GM18873 (cell line): ENCODE results near the gene MICAL3.
"Not testable (repeated sequence)": the region's sequence is repeated elsewhere in the genome, so short reads cannot be mapped to it uniquely, and the experiment has no call there.

Experiments
- ATAC-seq: cut with Tn5 transposase; IDR thresholded peaks from one replicate; pipeline ENCODE4 v1.9.1; 2021; ENCODE audit warnings: mild to moderate bottlenecking, moderate library complexity, moderate number of reproducible peaks; ENCODE audit not compliant: unreplicated experiment, low FRiP score

The MICAL3 gene

DNA sequence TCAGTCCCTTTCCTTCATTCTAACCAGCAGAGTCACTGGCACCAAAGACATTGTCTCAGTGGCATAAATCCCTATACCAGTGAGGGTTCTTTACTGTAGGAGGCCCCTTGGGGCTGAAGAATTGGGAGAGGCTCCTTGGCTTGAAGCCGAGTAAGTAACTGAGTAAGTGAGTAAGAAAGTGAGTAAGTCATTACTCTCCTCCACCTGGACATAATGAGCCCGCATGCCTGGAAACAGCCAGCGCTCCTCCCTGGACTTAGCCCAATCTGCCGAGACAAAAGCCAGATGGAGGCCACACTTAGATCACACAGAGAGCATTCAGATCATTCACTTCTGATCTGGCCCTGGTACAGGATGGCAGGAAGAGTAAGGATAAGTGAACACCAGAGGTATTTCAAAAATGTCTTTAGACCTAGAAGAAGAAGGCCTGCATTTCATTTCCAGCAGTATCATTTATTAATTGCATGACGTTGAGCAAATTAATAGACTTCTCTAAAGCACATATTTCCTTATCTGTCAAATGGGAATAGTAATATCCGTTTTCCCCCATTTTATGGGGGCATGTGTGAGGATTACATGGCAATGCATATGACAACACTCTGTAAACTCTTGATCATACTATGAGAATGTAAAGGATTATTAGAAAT is 8.2 kb upstream of the MICAL3 start:
- no peak for ATAC-seq

DNA sequence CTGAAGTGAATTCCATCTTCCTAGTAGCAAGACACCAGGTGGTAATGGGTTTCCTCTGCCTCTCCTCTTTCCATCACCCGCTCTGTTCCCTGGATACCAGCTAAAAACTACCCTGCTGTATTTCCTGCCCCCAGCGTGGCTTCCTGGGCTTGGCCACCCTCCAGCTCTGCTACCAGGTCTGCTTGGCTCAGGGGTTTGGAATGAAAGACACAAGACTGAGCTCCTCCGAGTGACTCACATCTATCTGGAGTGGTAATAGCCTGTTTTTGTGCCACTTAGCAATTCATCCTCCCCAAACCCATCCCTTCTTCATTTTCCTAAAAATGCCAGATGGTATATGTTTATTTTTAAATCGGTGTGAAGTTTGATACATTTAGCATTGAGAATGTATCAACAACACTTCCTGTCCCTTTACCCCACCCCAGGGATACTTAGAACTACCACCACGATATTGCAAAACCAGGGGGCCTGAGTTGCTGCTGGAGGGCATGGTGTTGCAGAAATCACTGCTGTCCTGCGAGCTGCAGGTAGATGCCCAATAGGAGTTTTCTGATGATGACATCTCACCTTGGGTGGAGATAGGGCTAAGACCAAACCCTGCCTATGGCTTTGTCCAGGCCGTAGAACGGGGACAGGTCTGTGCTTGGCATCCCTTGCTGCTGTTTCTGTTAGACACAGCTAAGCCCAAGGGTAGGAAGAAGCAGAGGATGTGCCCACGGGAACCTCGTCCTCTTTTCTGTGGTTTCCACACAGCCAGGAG is 7.5 kb upstream of the MICAL3 start:
- ATAC-seq: no peak

DNA sequence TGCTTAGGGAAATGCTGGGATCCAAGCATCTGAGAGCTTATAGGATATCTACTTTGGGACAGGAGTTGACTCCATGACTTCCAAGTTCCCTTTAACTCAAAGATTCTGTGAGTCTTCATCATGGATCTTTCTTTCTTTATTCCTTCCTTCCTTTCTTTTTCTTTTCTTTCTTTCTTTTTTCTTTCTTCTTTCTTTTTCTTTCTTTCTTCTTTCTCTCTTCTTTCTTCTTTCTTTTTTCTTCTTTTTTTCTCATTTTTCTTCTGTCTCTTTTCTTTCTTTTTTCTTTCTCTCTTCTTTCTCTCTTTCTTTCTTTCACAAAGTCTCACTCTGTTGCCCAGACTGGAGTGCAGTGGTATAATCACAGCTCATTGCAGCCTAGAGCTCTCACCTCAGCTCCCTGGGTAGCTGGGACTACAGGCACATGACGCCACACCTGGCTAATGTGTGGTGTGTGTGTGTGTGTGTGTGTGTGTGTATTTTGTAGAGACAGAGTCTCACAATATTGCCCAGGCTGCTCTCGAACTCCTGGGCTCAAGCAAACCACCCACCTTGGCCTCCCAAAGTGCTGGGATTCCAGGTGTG is 5.4 kb upstream of the MICAL3 start:
- no peak for ATAC-seq

GRCh38 chr22:18028817-18029527 is 4.6 kb upstream of the MICAL3 start:
- no peak for ATAC-seq

DNA sequence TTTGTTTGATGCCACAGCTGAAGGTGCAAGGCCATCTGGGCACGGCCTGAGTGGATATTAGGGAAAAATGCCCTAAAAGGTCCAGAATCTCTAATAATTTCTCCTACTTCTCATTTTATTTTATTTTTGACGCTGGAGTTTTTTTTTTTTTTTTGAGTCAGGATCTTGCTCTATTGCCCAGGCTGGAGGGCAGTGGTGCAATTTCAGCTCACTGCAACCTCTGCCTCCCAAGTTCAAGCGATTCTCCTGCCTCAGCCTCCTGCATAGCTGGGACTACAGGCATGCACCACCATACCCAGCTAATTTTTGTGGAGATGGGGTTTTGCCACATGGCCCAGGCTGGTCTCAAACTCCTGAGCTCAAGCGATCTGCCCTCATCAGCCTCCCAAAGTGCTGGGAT is 1.5 kb upstream of the MICAL3 start:
- not testable (repeated sequence) for ATAC-seq

GRCh38 chr22:18024956-18025720 is 777 bp upstream of the MICAL3 start:
- ATAC-seq: no peak

DNA sequence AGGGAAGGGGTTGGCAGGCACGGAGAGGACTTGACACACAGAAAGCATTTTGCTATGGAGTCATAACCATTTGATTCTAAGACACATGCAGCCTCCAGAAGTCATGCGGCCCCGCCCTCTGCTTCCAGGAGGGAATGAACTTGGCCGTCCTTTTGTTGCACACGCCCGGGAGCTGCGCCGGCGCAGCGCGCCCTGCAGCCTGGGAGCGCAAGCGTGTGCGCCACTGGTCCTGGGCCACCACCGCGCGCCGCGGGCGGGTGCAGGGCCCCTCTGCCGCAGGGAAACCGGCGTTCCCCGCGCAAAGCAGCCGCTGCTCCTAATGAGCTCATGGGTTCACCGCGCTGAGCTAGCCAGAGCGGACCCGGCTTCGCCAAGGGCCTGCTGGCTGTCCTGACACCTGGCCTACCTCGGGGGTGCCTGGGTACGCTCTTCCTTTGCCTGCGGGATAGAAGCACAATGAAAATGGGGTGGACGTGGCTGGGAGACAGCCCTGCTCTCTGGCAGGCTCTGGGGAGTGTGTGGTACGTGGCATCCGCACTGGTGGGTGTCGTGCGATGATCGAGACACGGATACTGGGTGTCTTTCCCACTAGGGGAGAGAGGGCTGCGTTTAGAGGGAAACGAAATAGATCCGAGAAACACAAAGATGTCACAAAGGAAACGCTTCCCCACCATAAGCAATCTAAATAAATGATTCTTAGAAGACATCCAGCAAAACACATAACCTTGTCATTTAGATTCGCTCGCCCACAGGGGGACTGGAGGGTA is 669 bp downstream of the MICAL3 start:
- no peak for ATAC-seq

DNA sequence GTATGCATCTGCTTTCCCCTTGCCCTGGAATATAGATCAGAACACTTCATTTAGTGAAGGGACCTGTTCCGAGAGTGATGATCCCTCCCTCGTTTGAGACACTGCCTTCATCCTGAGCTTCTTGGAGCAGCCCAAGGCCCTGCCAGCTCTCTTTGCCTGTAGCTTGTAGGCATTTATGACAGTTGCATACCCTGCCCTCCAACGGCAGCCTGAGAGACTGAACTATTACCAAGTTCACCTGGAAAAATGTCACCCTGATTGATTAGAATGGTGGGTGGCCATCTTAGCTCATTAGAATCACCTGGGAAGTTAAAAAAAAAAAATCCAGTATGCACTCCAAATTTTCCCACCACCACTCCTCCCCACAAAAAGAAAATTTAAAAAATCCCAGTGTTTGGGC is 1.5 kb downstream of the MICAL3 start:
- ATAC-seq: no peak

DNA sequence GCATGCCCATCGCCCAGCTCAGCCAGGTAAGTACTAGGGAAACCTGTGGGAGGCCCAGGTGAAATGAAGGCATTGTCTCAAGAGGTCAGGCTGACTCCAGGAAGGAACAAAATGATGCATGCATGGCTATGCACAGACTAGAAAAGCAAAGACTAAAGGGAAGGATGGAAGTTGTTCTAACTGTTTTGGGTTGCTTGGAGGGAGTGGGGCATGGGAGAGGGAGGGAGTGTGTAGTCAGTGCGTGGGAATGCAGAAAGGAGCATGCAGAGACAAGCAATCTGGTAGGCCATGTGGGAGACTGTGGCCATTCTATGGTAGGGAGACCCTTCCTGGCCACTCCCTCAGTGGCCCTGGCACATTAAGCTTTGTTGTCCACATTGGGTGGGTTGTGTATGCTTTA is 2.9 kb downstream of the MICAL3 start:
- ATAC-seq: no peak

DNA sequence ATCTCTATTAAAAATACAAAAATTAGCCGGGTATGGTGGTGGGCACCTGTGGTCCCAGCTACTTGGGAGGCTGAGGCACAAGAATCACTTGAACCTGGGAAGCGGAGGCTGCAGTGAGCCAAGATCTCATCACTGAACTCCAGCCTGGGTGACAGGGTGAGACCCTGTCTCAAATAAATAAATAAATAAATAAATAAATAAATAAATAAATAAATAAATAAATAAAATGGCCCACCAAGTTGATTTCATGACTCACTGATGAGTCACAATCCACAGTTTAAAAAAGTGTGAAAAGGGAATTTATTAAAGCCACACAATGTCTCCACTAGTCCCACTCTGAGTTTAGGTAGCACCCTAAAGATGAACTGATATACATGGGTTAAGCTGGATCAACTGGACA is 3.6 kb downstream of the MICAL3 start:
- not testable (repeated sequence) for ATAC-seq

DNA sequence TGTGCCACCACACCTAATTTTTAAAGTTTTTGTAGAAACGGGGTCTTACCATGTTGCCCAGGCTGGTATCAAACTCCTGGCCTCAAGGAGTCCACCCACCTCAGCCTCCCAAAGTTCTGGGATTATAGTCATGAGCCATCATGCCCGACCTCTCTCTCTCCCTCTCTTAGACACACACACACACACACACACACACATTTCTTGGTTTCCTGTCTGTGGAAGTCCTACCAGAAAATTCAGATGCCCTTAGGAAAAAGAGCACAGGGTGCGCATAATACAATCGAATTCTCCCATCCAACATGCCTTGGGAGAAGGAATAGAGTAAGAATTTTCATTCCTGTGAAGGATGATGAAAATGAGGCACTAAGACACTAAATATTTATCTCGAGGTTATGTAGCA is 10.4 kb downstream of the MICAL3 start:
- ATAC-seq: no peak

GRCh38 chr22:18013436-18013835 is 10.9 kb downstream of the MICAL3 start:
- ATAC-seq: no peak

DNA sequence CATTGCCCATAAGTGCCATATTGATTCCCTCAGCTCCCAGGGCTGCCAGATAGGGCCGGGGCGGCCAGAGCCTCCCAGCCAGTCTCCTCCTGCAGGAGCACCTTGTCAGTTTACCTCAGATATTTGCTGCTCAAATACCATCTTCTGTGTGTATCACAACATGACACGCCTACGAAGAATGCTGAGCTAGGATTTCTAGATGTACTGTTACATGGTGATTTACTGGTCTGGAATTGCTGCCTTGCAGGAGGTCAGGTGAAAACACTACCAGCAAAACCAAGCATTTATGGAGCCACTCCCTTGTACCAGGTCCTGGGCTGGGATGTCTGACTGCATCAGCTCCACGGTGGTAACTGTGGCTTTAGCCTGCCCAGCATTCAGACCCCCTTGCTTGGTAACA is 11.8 kb downstream of the MICAL3 start:
- ATAC-seq: no peak

- no peak for ATAC-seq
These were observed 14.1 kb downstream of the MICAL3 start for GRCh38 chr22:18010266-18010665.

DNA sequence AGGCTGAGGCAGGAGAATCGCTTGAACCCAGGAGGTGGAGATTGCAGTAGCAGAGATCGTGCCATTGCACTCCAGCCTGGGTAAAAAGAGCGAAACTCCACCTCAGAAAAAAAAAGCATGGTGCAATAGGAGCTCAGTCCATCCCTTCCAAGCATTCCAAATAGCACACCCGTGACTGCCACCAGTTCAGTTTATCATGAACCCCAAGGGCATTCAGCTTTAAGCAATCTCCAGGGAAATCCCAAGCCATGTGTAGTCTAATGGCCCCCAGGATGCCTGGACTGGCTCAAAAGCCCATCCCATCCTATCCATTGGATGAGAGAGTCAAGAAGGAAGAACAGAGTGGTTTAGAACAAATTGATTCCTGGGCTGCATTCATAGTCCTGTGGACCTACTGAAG is 16.2 kb downstream of the MICAL3 start:
- no peak for ATAC-seq

GRCh38 chr22:18005201-18005926 is 19.0 kb downstream of the MICAL3 start:
- ATAC-seq: no peak

- not testable (repeated sequence) for ATAC-seq
These were observed 22.5 kb downstream of the MICAL3 start for GRCh38 chr22:18001894-18002315.

DNA sequence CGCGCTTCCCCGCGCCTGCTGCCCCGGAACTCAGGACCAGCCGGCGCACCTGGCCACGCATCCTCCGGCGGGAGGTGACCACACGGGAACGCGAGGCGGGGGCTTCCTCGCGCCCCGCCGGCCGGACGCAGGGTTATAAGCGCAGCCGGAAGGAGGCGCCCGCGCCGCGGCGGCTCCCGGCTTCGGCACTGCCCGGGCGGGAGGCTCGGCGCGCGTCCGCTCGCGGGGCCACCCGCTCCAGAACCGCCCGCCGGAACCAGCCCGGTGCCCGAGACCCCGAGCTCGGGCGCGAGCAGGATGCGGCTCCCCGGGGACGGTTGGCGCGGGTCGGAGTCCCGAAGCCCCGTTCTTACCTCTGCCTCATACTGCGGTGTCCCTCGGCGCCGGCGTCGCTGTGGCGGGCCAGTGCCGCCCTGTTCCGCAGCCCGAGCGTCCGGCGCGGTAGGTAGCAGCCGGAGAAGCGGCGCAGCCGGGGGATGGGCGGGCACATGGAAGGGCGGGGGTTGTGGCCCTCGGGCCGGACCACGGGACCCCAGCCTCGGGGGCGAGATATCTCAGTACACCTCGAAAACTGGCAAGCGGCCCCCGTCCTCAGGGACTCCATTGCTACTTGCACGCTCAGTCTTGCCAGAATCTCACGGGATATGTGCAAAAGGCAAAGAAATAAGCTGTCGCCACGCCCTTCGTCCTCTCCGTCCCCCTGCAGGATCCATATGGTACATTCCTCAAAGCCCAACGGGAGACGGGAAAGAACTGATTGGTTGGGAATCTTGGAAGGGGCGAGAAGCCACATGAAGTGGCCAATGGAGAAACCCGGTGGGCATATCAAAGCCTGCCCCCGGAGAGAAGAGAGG is 23.1 kb downstream of the MICAL3 start:
- no peak for ATAC-seq
